Nephron (organoid): ENCODE data around the gene IL1RN.

Source experiments
- H3K27ac Mint-ChIP-seq, 3 experiments: 2 replicates each; pipeline ENCODE4 v1.8.0; 2020; ENCODE audit warnings: mixed read lengths in 3 of 3, mild to moderate bottlenecking in 2 of 3, moderate library complexity in 1 of 3
- H3K27me3 Mint-ChIP-seq: 2 replicates; pipeline ENCODE4 v1.8.0; 2021; ENCODE audit warnings: low read depth, mild to moderate bottlenecking, moderate library complexity, mixed read lengths
- H3K36me3 Mint-ChIP-seq: 2 replicates; pipeline ENCODE4 v1.8.0; 2020; ENCODE audit warnings: low read depth, mixed read lengths
- H3K4me1 Mint-ChIP-seq: 2 replicates; pipeline ENCODE4 v1.8.0; 2020; ENCODE audit warnings: mixed read lengths
- H3K4me3 Mint-ChIP-seq, 3 experiments: 2 replicates each; pipeline ENCODE4 v1.8.0; 2020; ENCODE audit warnings: mild to moderate bottlenecking in 3 of 3, mixed read lengths in 3 of 3, moderate library complexity in 2 of 3
- H3K9me3 Mint-ChIP-seq: 2 replicates; pipeline ENCODE4 v1.8.0; 2020; ENCODE audit warnings: mixed read lengths
- TF ChIP-seq, protein P1 (sequence below), 3 experiments: fragments of 200-600 bp; sonication (generic); IDR thresholded peaks; one replicate each; pipeline ENCODE4 v1.5.0; 2021; ENCODE audit warnings: antibody characterized with exemption in 3 of 3; ENCODE audit not compliant: unreplicated experiment in 3 of 3

Gene IL1RN

GRCh38 chr2:113098041-113098440 is 29.4 kb upstream of the IL1RN start:
- Mint-ChIP-seq H3K27ac (no peak overlapping the region), H3K4me3 (no peak overlapping the region), H3K36me3 (no peaks in the 10 kb centered on the region), H3K27me3 (peaks cover 9% of the 10 kb centered on the region), H3K9me3 (peaks cover 22% of the 10 kb centered on the region), H3K4me1 (no peaks in the 10 kb centered on the region)
- TF ChIP-seq, protein P1, sequence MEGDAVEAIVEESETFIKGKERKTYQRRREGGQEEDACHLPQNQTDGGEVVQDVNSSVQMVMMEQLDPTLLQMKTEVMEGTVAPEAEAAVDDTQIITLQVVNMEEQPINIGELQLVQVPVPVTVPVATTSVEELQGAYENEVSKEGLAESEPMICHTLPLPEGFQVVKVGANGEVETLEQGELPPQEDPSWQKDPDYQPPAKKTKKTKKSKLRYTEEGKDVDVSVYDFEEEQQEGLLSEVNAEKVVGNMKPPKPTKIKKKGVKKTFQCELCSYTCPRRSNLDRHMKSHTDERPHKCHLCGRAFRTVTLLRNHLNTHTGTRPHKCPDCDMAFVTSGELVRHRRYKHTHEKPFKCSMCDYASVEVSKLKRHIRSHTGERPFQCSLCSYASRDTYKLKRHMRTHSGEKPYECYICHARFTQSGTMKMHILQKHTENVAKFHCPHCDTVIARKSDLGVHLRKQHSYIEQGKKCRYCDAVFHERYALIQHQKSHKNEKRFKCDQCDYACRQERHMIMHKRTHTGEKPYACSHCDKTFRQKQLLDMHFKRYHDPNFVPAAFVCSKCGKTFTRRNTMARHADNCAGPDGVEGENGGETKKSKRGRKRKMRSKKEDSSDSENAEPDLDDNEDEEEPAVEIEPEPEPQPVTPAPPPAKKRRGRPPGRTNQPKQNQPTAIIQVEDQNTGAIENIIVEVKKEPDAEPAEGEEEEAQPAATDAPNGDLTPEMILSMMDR (IDR thresholded peaks at IDR 0.05; ENCODE audit: unreplicated experiment in 3 of 3), result no peak

DNA sequence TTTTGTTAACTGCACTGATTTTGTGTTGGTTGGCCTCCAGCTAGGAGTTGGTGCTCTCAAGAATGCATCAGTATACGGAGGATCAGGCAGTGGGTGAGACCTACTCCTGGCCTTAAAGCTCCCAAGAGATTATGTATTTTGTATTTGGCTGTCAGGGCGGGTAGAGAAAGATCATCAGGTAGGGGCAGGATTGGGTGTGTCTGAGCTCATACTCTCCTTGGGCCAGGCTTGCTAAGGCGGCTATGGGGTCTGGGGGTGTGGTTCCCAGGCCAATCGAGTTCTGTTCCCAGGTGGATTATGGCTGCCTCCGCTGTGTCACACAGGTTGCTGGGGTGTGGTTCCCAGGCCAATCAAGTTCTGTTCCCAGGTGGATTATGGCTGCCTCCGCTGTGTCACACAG is 28.9 kb upstream of the IL1RN start:
- H3K36me3 Mint-ChIP-seq, result no peaks in the 10 kb centered on the region
- H3K4me1 Mint-ChIP-seq, result no peaks in the 10 kb centered on the region
- no peak overlapping the region for H3K27ac Mint-ChIP-seq
- H3K4me3 Mint-ChIP-seq, result no peak overlapping the region
- peaks cover 22% of the 10 kb centered on the region for H3K9me3 Mint-ChIP-seq
- TF ChIP-seq, protein P1 (IDR thresholded peaks at IDR 0.05; ENCODE audit: unreplicated experiment in 3 of 3), result no peak
- H3K27me3 Mint-ChIP-seq, result peaks cover 9% of the 10 kb centered on the region

- peaks cover 9% of the 10 kb centered on the region for H3K27me3 Mint-ChIP-seq
- TF ChIP-seq, protein P1 (IDR thresholded peaks at IDR 0.05; ENCODE audit: unreplicated experiment in 3 of 3), result no peak
- H3K9me3 Mint-ChIP-seq, result peaks cover 10% of the 10 kb centered on the region
- no peak overlapping the region for H3K27ac Mint-ChIP-seq
- no peaks in the 10 kb centered on the region for H3K36me3 Mint-ChIP-seq
- no peaks in the 10 kb centered on the region for H3K4me1 Mint-ChIP-seq
- H3K4me3 Mint-ChIP-seq, result no peak overlapping the region
Observed at GRCh38 chr2:113102133-113102532, 25.3 kb upstream of the IL1RN start.

- no peak overlapping the region for H3K27ac Mint-ChIP-seq
- H3K4me1 Mint-ChIP-seq, result no peaks in the 10 kb centered on the region
- H3K36me3 Mint-ChIP-seq, result no peaks in the 10 kb centered on the region
- no peak overlapping the region for H3K4me3 Mint-ChIP-seq
- peaks cover 2% of the 10 kb centered on the region for H3K9me3 Mint-ChIP-seq
- peaks cover 11% of the 10 kb centered on the region for H3K27me3 Mint-ChIP-seq
- TF ChIP-seq, protein P1 (IDR thresholded peaks at IDR 0.05; ENCODE audit: unreplicated experiment in 3 of 3), result no peak
Observed at GRCh38 chr2:113103277-113103676, 24.1 kb upstream of the IL1RN start.

GRCh38 chr2:113104054-113104611 is 23.3 kb upstream of the IL1RN start:
- no peaks in the 10 kb centered on the region for H3K36me3 Mint-ChIP-seq
- H3K27me3 Mint-ChIP-seq, result peaks cover 13% of the 10 kb centered on the region
- H3K9me3 Mint-ChIP-seq, result no peaks in the 10 kb centered on the region
- TF ChIP-seq, protein P1 (IDR thresholded peaks at IDR 0.05; ENCODE audit: unreplicated experiment in 3 of 3), result no peak
- H3K4me3 Mint-ChIP-seq, result no peak overlapping the region
- H3K4me1 Mint-ChIP-seq, result no peaks in the 10 kb centered on the region
- H3K27ac Mint-ChIP-seq, result no peak overlapping the region

DNA sequence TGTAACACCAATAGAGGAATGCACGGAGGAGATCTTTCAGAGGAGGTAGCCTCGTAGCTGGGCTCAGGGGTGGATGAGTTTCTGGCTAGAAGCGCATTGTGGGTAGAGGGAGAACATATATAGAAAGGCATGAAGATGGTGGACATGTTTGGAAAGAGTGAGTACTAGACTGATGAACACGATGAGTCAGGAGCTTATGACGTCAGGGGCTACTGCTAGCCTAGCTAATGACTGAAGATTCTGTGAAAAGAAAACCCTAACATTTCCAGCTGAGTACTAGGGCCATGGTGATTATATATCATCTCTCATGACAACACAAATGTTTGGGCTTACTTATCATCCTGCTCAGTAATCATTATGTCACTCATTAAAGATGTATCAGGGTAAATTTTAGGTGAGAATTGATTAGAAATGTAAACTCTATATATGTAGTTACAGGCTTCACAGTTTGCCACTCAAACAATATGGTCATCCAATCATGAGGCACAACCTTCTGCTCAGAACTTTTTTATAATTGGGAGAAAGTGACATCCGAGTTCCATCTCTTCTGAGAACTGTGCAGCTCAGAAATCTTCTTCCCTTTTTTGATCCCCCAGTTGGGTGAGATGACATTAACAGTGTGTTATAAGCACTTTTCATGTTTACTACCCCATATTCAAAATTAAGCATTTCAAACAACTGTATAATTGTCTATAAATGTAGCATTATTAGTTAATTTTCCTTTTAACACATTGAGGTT is 22.2 kb upstream of the IL1RN start:
- no peak overlapping the region for H3K27ac Mint-ChIP-seq
- TF ChIP-seq, protein P1 (IDR thresholded peaks at IDR 0.05; ENCODE audit: unreplicated experiment in 3 of 3), result no peak
- H3K9me3 Mint-ChIP-seq, result no peaks in the 10 kb centered on the region
- no peaks in the 10 kb centered on the region for H3K36me3 Mint-ChIP-seq
- no peaks in the 10 kb centered on the region for H3K4me1 Mint-ChIP-seq
- H3K4me3 Mint-ChIP-seq, result no peak overlapping the region
- peaks cover 13% of the 10 kb centered on the region for H3K27me3 Mint-ChIP-seq
